Measurements from ENCODE around the gene LZTR1.
"Not testable (repeated sequence)": the region's sequence is repeated elsewhere in the genome, so short reads cannot be mapped to it uniquely, and the experiment has no call there.

The LZTR1 gene

DNA sequence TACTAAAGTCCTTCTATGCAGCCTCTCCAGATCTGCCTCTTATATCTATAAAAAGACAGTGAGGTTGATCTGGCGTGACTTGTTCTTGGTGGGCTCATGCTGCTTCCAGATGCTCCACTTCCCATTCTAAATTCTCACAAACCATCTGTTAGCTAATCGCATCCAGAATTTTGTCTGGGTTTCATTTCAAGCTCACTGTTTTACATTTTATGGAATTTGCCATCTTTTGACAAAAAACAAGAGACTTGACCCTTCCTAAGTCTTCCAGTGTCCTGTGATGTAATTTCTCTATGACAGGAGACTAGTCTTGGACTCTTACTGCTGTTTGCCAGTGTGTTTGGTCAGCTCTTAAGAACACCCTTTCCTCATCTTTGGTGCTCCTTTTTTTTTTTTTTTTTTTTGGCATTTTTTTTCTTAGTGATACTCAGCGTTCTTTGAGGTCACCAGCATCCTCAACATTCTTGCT, 41.9 kb upstream of the LZTR1 start:
- Histone ChIP-seq H3K36me3 (peaks cover 54% of the 10 kb centered on the region), H3K4me1 (no peaks in the 10 kb centered on the region), H3K9me3 (no peaks in the 10 kb centered on the region; the same call in 1 of the 2 replicates), H3K27me3 (no peaks in the 10 kb centered on the region), H3K4me3 (ENCODE audit: low read depth, low read length) (no peak overlapping the region)
- TF ChIP-seq, protein P1, sequence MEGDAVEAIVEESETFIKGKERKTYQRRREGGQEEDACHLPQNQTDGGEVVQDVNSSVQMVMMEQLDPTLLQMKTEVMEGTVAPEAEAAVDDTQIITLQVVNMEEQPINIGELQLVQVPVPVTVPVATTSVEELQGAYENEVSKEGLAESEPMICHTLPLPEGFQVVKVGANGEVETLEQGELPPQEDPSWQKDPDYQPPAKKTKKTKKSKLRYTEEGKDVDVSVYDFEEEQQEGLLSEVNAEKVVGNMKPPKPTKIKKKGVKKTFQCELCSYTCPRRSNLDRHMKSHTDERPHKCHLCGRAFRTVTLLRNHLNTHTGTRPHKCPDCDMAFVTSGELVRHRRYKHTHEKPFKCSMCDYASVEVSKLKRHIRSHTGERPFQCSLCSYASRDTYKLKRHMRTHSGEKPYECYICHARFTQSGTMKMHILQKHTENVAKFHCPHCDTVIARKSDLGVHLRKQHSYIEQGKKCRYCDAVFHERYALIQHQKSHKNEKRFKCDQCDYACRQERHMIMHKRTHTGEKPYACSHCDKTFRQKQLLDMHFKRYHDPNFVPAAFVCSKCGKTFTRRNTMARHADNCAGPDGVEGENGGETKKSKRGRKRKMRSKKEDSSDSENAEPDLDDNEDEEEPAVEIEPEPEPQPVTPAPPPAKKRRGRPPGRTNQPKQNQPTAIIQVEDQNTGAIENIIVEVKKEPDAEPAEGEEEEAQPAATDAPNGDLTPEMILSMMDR (IDR thresholded peaks at IDR 0.05; ENCODE audit: low read depth, low read length), result no peak
- DNase-seq, result no peak

DNA sequence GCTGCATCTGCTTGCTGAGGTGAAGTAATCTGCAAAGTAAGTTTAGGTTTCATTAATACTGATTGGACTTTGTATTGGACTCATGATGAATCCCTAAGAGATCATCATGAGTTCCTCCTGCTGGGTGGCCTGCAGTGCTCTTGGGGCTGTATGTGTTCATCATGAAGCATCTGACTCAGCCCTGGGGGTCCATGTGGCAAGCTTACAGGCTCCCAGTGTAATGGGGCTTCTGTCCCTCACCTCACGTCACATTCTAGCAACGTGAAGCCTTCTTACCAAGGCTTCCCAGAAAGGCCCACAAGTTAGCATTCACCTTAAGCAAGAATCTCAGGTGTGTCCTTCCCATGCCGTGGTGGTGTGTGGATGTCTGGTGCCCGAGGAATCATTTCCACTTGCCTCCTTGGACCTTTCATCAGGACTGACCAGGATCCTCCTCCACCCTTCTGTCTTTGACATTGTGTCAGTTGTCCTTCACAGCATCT, 41.2 kb upstream of the LZTR1 start:
- Histone ChIP-seq H3K4me1 (no peaks in the 10 kb centered on the region), H3K4me3 (ENCODE audit: low read depth, low read length) (no peak overlapping the region), H3K36me3 (peaks cover 48% of the 10 kb centered on the region), H3K9me3 (no peaks in the 10 kb centered on the region; the same call in 1 of the 2 replicates), H3K27me3 (no peaks in the 10 kb centered on the region)
- TF ChIP-seq, protein P1 (IDR thresholded peaks at IDR 0.05; ENCODE audit: low read depth, low read length), result no peak
- DNase-seq, result no peak

DNA sequence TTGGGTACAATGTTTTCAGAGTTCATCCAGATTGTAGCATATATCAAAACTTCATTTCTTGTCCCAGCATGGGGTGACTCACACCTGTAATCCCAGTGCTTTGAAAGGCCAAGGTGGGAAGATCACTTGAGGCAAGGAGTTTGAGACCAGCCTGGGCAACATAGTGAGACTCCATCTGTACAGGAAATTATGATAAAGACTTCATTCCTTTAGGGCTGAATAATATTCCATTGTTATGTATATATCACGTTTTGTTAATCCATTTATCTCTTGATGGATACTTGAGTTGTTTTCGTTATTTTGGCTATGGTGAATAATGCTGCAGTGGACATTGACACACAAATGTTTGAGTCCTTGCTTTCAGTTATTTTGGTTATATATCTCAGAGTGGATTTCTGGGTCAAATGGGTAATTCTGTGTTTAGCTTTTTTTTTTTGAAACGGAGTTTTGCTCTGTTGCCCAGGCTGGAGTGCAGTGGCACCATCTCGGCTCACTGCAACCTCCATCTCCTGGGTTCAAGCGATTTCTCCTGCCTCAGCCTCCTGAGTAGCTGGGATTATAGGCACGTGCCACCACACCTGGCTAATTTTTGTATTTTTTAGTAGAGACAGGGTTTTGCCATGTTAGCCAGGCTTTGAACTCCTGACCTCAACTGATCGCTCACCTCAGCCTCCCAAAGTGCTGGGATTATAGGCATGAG, 39.7 kb upstream of the LZTR1 start:
- not testable (repeated sequence) for H3K27me3 ChIP-seq; H3K4me1 ChIP-seq; H3K9me3 ChIP-seq; DNase-seq; H3K4me3 ChIP-seq (ENCODE audit: low read depth, low read length)
- H3K36me3 ChIP-seq, result peaks cover 37% of the 10 kb centered on the region

DNA sequence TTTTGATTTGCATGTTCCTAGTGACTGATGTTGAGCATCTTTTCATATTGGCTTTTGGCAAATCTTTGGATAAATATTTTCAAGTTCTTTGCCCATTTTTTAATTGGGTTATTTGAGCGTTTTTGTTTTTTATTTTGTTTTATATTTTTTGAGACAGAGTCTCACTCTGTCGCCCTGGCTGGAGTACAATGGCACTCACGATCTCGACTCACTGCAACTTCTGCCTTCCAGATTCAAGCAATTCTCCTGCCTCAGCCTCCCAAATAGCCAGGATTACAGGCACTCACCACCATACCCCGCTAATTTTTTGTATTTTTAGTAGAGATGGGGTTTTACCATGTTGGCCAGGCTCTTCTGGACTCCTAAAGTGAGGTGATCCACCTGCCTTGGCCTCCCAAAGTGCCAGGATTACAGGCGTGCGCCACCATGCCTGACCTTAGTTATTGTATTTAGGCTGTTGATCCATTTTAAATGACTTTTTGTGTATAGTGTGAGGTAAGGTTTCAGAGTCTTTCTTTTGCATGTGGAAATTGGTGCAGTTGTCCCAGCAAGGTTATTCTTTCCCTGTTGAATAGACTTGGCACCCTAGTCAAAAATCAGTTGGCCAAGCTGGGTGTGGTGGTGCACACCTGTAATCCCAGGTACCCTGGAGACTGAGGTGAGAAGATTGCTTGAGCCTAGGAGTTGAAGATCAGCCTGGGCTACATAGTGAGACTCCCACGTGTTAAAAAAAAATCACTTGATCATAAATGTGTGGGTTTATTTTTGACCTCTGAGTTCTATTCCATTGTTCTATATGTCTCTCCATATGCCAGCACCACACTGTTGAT, 38.8 kb upstream of the LZTR1 start:
- H3K4me3 ChIP-seq (ENCODE audit: low read depth, low read length), result no peak overlapping the region
- H3K4me1 ChIP-seq, result no peaks in the 10 kb centered on the region
- no peak for DNase-seq
- no peaks in the 10 kb centered on the region; the same call in 1 of the 2 replicates for H3K9me3 ChIP-seq
- H3K27me3 ChIP-seq, result no peaks in the 10 kb centered on the region
- peaks cover 29% of the 10 kb centered on the region for H3K36me3 ChIP-seq
- TF ChIP-seq, protein P1 (IDR thresholded peaks at IDR 0.05; ENCODE audit: low read depth, low read length), result no peak

DNA sequence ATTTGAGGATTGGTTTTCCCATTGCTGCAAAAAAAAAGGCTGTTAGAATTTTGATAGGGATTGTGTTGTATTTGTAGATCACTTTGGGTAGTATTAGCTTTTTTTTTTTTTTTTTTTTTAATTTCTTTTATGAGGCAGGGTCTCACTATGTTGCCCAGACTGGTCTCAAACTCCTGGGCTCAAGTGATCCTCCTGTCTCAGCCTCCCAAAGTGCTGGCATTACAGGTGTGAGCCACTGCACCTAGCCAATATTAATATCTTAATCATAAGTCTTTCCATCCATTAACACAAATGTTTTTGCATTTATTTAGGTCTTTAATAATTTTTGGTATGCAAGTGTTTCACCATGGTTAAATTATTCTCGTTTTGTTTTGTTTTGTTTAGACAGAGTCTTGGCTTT, 38.1 kb upstream of the LZTR1 start:
- no peaks in the 10 kb centered on the region for H3K4me1 ChIP-seq
- TF ChIP-seq, protein P1 (IDR thresholded peaks at IDR 0.05; ENCODE audit: low read depth, low read length), result no peak
- DNase-seq, result no peak
- H3K36me3 ChIP-seq, result peaks cover 30% of the 10 kb centered on the region
- H3K9me3 ChIP-seq, result no peaks in the 10 kb centered on the region; the same call in 1 of the 2 replicates
- H3K27me3 ChIP-seq, result no peaks in the 10 kb centered on the region
- no peak overlapping the region for H3K4me3 ChIP-seq (ENCODE audit: low read depth, low read length)

DNA sequence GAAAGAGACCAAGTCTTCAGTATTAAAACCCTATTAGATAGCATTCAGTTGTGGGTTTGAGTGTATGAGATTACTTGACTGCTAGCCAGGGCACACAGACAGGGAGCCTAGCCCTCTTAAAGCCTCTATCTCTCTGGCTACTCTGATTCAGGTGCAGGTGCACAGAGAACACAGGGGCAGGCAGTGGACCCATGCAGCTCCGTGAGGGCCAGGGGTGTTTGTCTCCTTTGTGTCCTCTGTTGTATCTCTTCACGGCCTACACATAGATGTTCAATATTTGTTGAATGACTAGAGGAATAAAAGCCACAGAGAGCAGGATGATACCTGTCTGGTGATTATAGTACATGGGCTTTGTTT, 36.5 kb upstream of the LZTR1 start:
- H3K4me1 ChIP-seq, result no peaks in the 10 kb centered on the region
- peaks cover 40% of the 10 kb centered on the region for H3K36me3 ChIP-seq
- no peak overlapping the region for H3K4me3 ChIP-seq (ENCODE audit: low read depth, low read length)
- no peak for DNase-seq
- no peaks in the 10 kb centered on the region; the same call in 1 of the 2 replicates for H3K9me3 ChIP-seq
- no peaks in the 10 kb centered on the region for H3K27me3 ChIP-seq
- TF ChIP-seq, protein P1 (IDR thresholded peaks at IDR 0.05; ENCODE audit: low read depth, low read length), result no peak
